ENCODE measurements around the gene SHC3. TPM values are rescaled to one million over a fixed set of nuclear protein-coding genes. Genes with fewer than 3 reads are reported as not detected.

The SHC3 gene
- total and polyA plus RNA-seq, 2 experiments from 2014 or later: 0.30 to 0.54 TPM

- TF ChIP-seq EZH2phosphoT487 (IDR thresholded peaks at IDR 0.05; ENCODE audit: insufficient read depth, low read depth): no peak
- no peak for TF ChIP-seq EZH2 (IDR thresholded peaks at IDR 0.05; ENCODE audit: insufficient read depth, poor library complexity, severe bottlenecking)
- H3K9me3 ChIP-seq (ENCODE audit: low read depth): no peaks in the 10 kb centered on the region
- H3K4me1 ChIP-seq (ENCODE audit: insufficient read depth): peaks cover 17% of the 10 kb centered on the region
- H2AFZ ChIP-seq: peak overlapping the region; percentile 49; the same call in 1 of the 2 replicates
- in situ Hi-C loops (cut with MboI): no loop called here
- no peaks in the 10 kb centered on the region for H4K20me1 ChIP-seq (ENCODE audit: insufficient read depth)
- H3K36me3 ChIP-seq (ENCODE audit: low read depth): no peaks in the 10 kb centered on the region
- peaks cover 11% of the 10 kb centered on the region for H3F3A ChIP-seq (ENCODE audit: insufficient read depth)
- peak overlapping the region; percentile 18; the same call in 1 of the 2 replicates for H3K4me3 ChIP-seq
- H3K79me2 ChIP-seq (ENCODE audit: insufficient read depth): peaks cover 24% of the 10 kb centered on the region
- no peaks in the 10 kb centered on the region for H3K9me2 ChIP-seq (ENCODE audit: insufficient read depth)
- WGBS, 2 experiments (ENCODE audit: low coverage in 1 of 2, low lambda C conversion rate in 2 of 2, missing lambda C conversion rate in 2 of 2): 16 to 17% methylated on average over 7 of the region's 7 CpGs
- DNase-seq: peak; percentile 79
- H3K27ac ChIP-seq: 0 out of 2 replicates have a peak overlapping the region, but pooled peaks have one; percentile 3
- peak overlapping the region; percentile 20; the same call in 1 of the 2 replicates for H3K9ac ChIP-seq
- no peaks in the 10 kb centered on the region for H3K27me3 ChIP-seq (replicated peaks; ENCODE audit: insufficient read depth)
- peak overlapping the region; percentile 55 for H3K4me2 ChIP-seq (ENCODE audit: unreplicated experiment)
These were observed 189.6 kb downstream of the SHC3 start for GRCh38 chr9:88988796-88989641.

DNA sequence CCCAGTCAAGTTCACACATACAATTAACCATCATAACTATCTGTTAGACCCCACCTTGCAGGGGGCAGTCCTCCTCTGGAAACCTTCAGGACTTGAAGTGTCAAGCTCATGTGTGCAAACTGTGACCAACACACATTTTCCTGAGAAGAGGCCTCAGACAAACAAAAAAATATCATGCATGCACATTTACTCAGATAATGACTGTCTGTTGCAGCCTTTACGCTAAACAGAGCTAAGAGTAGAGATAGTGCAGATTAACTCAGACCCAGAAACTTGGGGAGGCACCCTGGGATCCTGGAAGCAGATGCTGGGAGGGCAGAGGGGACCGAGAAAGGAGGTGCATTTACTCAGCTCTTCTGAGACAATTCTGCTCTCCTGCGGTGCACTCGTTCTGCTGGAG lies 191.0 kb downstream of the SHC3 start:
- no peaks in the 10 kb centered on the region for H3K36me3 ChIP-seq (ENCODE audit: low read depth)
- H3K79me2 ChIP-seq (ENCODE audit: insufficient read depth): peaks cover 10% of the 10 kb centered on the region
- no peaks in the 10 kb centered on the region for H3K9me3 ChIP-seq (ENCODE audit: low read depth)
- peaks cover 11% of the 10 kb centered on the region for H3F3A ChIP-seq (ENCODE audit: insufficient read depth)
- H3K4me1 ChIP-seq (ENCODE audit: insufficient read depth): peaks cover 11% of the 10 kb centered on the region
- in situ Hi-C loops (cut with MboI): no loop called here
- H3K27me3 ChIP-seq (replicated peaks; ENCODE audit: insufficient read depth): no peaks in the 10 kb centered on the region
- H3K9me2 ChIP-seq (ENCODE audit: insufficient read depth): no peaks in the 10 kb centered on the region
- no peak for DNase-seq
- no peak overlapping the region for H3K9ac ChIP-seq
- H3K4me3 ChIP-seq: no peak overlapping the region
- no peaks in the 10 kb centered on the region for H4K20me1 ChIP-seq (ENCODE audit: insufficient read depth)
- TF ChIP-seq EZH2phosphoT487 (IDR thresholded peaks at IDR 0.05; ENCODE audit: insufficient read depth, low read depth) (no peak), EZH2 (IDR thresholded peaks at IDR 0.05; ENCODE audit: insufficient read depth, poor library complexity, severe bottlenecking) (no peak)
- no peak overlapping the region for H2AFZ ChIP-seq
- 85% methylated on average over 4 of the region's 4 CpGs for WGBS, 2 experiments (ENCODE audit: low coverage in 1 of 2, low lambda C conversion rate in 2 of 2, missing lambda C conversion rate in 2 of 2)
- H3K27ac ChIP-seq: no peak overlapping the region
- H3K4me2 ChIP-seq (ENCODE audit: unreplicated experiment): no peak overlapping the region

DNA sequence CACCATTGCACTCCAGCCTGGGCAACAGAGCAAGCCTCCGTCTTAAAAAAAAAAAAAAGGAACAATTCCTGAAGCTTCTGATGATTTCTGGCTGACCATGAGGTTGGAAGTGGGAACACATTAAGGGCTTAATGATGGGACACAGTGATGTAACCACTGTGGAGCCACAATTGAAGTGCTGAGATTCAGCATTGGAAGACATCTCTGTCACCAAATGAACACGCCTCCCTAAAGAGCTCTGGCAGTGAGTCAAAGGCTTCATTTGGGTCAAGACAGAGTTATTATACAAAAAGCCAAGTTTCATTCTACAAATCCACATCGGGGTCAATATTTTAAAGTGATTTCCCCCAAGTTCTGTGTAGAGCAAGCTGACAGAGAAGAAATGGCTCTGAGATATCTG lies 191.8 kb downstream of the SHC3 start:
- H3K9ac ChIP-seq: no peak overlapping the region
- H3F3A ChIP-seq (ENCODE audit: insufficient read depth): peaks cover 17% of the 10 kb centered on the region
- peaks cover 6% of the 10 kb centered on the region for H3K4me1 ChIP-seq (ENCODE audit: insufficient read depth)
- H3K79me2 ChIP-seq (ENCODE audit: insufficient read depth): peaks cover 1% of the 10 kb centered on the region
- H3K27me3 ChIP-seq (replicated peaks; ENCODE audit: insufficient read depth): no peaks in the 10 kb centered on the region
- TF ChIP-seq EZH2 (IDR thresholded peaks at IDR 0.05; ENCODE audit: insufficient read depth, poor library complexity, severe bottlenecking) (no peak), EZH2phosphoT487 (IDR thresholded peaks at IDR 0.05; ENCODE audit: insufficient read depth, low read depth) (no peak)
- no peaks in the 10 kb centered on the region for H4K20me1 ChIP-seq (ENCODE audit: insufficient read depth)
- no peak overlapping the region for H2AFZ ChIP-seq
- H3K4me3 ChIP-seq: no peak overlapping the region
- 70 to 75% methylated on average over 3 of the region's 3 CpGs for WGBS, 2 experiments (ENCODE audit: low coverage in 1 of 2, low lambda C conversion rate in 2 of 2, missing lambda C conversion rate in 2 of 2)
- no peak overlapping the region for H3K27ac ChIP-seq
- H3K36me3 ChIP-seq (ENCODE audit: low read depth): no peaks in the 10 kb centered on the region
- no peak for DNase-seq
- no peak overlapping the region for H3K4me2 ChIP-seq (ENCODE audit: unreplicated experiment)
- H3K9me3 ChIP-seq (ENCODE audit: low read depth): no peaks in the 10 kb centered on the region
- H3K9me2 ChIP-seq (ENCODE audit: insufficient read depth): no peaks in the 10 kb centered on the region
- in situ Hi-C loops (cut with MboI): no loop called here

DNA sequence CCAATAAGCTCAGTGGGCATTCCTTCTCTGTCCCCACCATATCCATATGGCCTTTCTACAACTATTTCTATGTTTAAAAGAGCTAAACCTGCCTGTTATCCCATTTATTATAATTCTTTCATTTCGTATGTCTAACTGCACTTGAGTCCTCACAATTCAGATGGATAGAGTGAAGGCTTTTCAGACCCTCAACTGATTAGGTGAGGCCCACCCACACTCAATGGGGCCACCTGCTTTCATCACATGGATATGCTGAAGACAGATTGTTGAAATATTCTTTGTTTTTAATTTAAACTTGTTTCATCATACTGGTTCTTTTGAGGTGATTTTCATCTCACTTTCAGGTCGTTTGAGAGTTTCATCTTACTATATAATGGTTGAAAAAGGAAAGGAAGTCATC lies 193.0 kb downstream of the SHC3 start:
- TF ChIP-seq EZH2phosphoT487 (IDR thresholded peaks at IDR 0.05; ENCODE audit: insufficient read depth, low read depth) (no peak), EZH2 (IDR thresholded peaks at IDR 0.05; ENCODE audit: insufficient read depth, poor library complexity, severe bottlenecking) (no peak)
- 29 to 46% methylated on average over 2 of the region's 2 CpGs for WGBS, 2 experiments (ENCODE audit: low coverage in 1 of 2, low lambda C conversion rate in 2 of 2, missing lambda C conversion rate in 2 of 2)
- no peaks in the 10 kb centered on the region for H4K20me1 ChIP-seq (ENCODE audit: insufficient read depth)
- no peak for DNase-seq
- H2AFZ ChIP-seq: no peak overlapping the region
- H3K36me3 ChIP-seq (ENCODE audit: low read depth): no peaks in the 10 kb centered on the region
- H3K9me2 ChIP-seq (ENCODE audit: insufficient read depth): no peaks in the 10 kb centered on the region
- H3K79me2 ChIP-seq (ENCODE audit: insufficient read depth): no peaks in the 10 kb centered on the region
- no peaks in the 10 kb centered on the region for H3K27me3 ChIP-seq (replicated peaks; ENCODE audit: insufficient read depth)
- no peaks in the 10 kb centered on the region for H3K9me3 ChIP-seq (ENCODE audit: low read depth)
- H3F3A ChIP-seq (ENCODE audit: insufficient read depth): peaks cover 28% of the 10 kb centered on the region
- in situ Hi-C loops (cut with MboI): no loop called here
- H3K4me3 ChIP-seq: no peak overlapping the region
- H3K27ac ChIP-seq: no peak overlapping the region
- H3K4me1 ChIP-seq (ENCODE audit: insufficient read depth): peaks cover 16% of the 10 kb centered on the region
- H3K9ac ChIP-seq: no peak overlapping the region
- H3K4me2 ChIP-seq (ENCODE audit: unreplicated experiment): no peak overlapping the region
